Esophagus muscularis mucosa (tissue), 4 donors: ENCODE results near the gene GBF1. TPM values are rescaled to one million over a fixed set of nuclear protein-coding genes. Genes with fewer than 3 reads are reported as not detected.

Source experiments
- DNase-seq: peaks from one replicate; pipeline ENCODE4 v3.0.0-alpha.2; 2017; ENCODE audit errors: extremely low spot score
- H3K27ac ChIP-seq, 4 donors: fragments of 200-600 bp; sonication (generic); replicated peaks in 1 of 4; 1 replicate in 3 of 4; 2 replicates in 1 of 4; pipeline ENCODE4 v1.5.1; 2016 to 2019; ENCODE audit warnings: mild to moderate bottlenecking in 1 of 4
- H3K27me3 ChIP-seq, 4 donors: fragments of 200-600 bp; sonication (generic); one replicate each; pipeline versions ENCODE4 v1.5.1 to v1.6.0; 2016 to 2019
- H3K36me3 ChIP-seq, 4 donors: fragments of 200-600 bp; sonication (generic); one replicate each; pipeline ENCODE4 v1.5.1; 2016 to 2019
- H3K4me1 ChIP-seq, 4 donors: fragments of 200-600 bp; sonication (generic); one replicate each; pipeline ENCODE4 v1.5.1; 2016 to 2019
- H3K4me3 ChIP-seq, 4 donors: fragments of 200-600 bp; sonication (generic); 1 replicate in 2 of 4; 2 replicates in 2 of 4; pipeline ENCODE4 v1.5.1; 2016 to 2019; ENCODE audit warnings: mild to moderate bottlenecking in 4 of 4, moderate library complexity in 1 of 4
- H3K9me3 ChIP-seq, 4 donors: fragments of 200-600 bp; sonication (generic); 1 replicate in 3 of 4; 2 replicates in 1 of 4; pipeline ENCODE4 v1.5.1; 2016 to 2019
- EP300 ChIP-seq: sonication (generic); formaldehyde crosslinking; IDR thresholded peaks from one replicate; pipeline ENCODE4 v1.6.1; 2017; ENCODE audit warnings: antibody characterized with exemption
- POLR2A ChIP-seq: fragments of 450-650 bp; IDR thresholded peaks from one replicate; pipeline ENCODE4 v1.6.1; 2017; ENCODE audit warnings: antibody characterized with exemption, moderate library complexity, mild to moderate bottlenecking, low read depth
- POLR2AphosphoS5 ChIP-seq, 2 donors: sonication (generic); formaldehyde crosslinking; IDR thresholded peaks; one replicate each; pipeline ENCODE4 v1.6.1; 2017; ENCODE audit warnings: antibody characterized with exemption in 2 of 2
- WGBS: methylation state at CpG from one replicate; pipeline ENCODE4 v1.1.5; 2018; 5-methylcytosine and 5-hydroxymethylcytosine counted together
- intact Hi-C: fragments of 100-400 bp; cut with DNase I; formaldehyde crosslinking; loops from one replicate; pipeline ENCODE4 v1.15.1; 2023
- total RNA-seq, 4 donors: library from RNA; depleted of rRNA; stranded (reverse); fragments of >200 nt; gene quantifications; one replicate each; pipeline versions ENCODE4 v1.1.0 to v1.2.1, GENCODE V29; 2016
- TF ChIP-seq, protein P1 (sequence below), 3 experiments: fragments of 200-600 bp in 2 of 3; fragments of 450-650 bp in 1 of 3; sonication (generic) in 2 of 3; IDR thresholded peaks; one replicate each; pipeline ENCODE4 v1.5.1; 2017 to 2019; ENCODE audit warnings: antibody characterized with exemption in 3 of 3, mild to moderate bottlenecking in 2 of 3, moderate library complexity in 1 of 3

GBF1 gene
- total RNA-seq, 4 donors from 2014 or later = 33.1 to 52.4 (median 40.0) TPM

- H3K36me3 ChIP-seq = no peaks in the 10 kb centered on the region
- H3K4me3 ChIP-seq = peak within 1 kb of the TSS; percentile 63 to 68 (median 65)
- peak within 1 kb of the TSS in 2 of 4 donors; percentile 12 to 15 for H3K27ac ChIP-seq
- intact Hi-C loops = no loop called here
- H3K4me1 ChIP-seq = peaks cover 25 to 50% (median 38%) of the 10 kb centered on the region in 4 donors
- H3K27me3 ChIP-seq = peaks cover 0 to 12% (median 0%) of the 10 kb centered on the region in 4 donors
- H3K9me3 ChIP-seq = no peaks in the 10 kb centered on the region
- under 1% methylated on average over 22 of the region's 57 CpGs for WGBS
- TF ChIP-seq EP300 = no peak
- peak; percentile 3 to 71 for TF ChIP-seq POLR2AphosphoS5 (IDR thresholded peaks at IDR 0.05)
- TF ChIP-seq, protein P1, sequence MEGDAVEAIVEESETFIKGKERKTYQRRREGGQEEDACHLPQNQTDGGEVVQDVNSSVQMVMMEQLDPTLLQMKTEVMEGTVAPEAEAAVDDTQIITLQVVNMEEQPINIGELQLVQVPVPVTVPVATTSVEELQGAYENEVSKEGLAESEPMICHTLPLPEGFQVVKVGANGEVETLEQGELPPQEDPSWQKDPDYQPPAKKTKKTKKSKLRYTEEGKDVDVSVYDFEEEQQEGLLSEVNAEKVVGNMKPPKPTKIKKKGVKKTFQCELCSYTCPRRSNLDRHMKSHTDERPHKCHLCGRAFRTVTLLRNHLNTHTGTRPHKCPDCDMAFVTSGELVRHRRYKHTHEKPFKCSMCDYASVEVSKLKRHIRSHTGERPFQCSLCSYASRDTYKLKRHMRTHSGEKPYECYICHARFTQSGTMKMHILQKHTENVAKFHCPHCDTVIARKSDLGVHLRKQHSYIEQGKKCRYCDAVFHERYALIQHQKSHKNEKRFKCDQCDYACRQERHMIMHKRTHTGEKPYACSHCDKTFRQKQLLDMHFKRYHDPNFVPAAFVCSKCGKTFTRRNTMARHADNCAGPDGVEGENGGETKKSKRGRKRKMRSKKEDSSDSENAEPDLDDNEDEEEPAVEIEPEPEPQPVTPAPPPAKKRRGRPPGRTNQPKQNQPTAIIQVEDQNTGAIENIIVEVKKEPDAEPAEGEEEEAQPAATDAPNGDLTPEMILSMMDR (IDR thresholded peaks at IDR 0.05) = no peak
- DNase-seq = peak; percentile 97
Observed at GRCh38 chr10:102241444-102242117, 3.8 kb upstream of the GBF1 start, which contains the start of gene PITX3. TSS of gene PITX3 (minus strand) at chr10:102241512. CDS start at chr10:102232080, 9,432 bp downstream.

GRCh38 chr10:102242118-102242485 lies 3.2 kb upstream of the GBF1 start:
- Histone ChIP-seq H3K9me3 (no peaks in the 10 kb centered on the region), H3K27me3 (peaks cover 0 to 11% (median 0%) of the 10 kb centered on the region in 4 donors), H3K27ac (peak overlapping the region in 2 of 4 donors; percentile 12 to 15), H3K4me1 (peaks cover 30 to 55% (median 44%) of the 10 kb centered on the region in 4 donors), H3K4me3 (peak overlapping the region; percentile 63 to 68 (median 65)), H3K36me3 (no peaks in the 10 kb centered on the region)
- TF ChIP-seq EP300 = no peak
- no peak for TF ChIP-seq POLR2A
- TF ChIP-seq, protein P1 (IDR thresholded peaks at IDR 0.05) = no peak
- no peak for TF ChIP-seq POLR2AphosphoS5 (IDR thresholded peaks at IDR 0.05)
- intact Hi-C loops = no loop called here
- WGBS = 19% methylated on average over 7 of the region's 7 CpGs
- DNase-seq = no peak

DNA sequence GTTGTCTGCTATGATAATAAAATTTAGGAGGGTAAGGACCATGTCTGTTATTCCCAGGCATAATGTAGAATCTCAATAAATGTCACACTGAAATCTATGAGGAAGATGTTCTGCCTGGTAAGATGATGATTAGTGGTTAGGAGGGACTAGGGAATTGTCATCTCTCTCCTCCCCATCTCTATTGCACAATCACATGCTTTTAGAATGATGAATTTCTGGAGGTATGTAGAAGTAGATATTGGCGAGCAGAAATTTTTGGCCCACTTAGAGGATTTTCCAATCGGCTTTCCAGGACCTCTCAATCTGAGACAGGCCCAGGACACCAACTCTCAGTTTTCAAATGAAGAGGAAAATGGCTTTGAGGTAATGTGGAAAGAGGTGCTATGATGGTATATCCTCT lies 2.0 kb upstream of the GBF1 start:
- Histone ChIP-seq H3K27ac (no peak overlapping the region), H3K4me1 (peaks cover 42 to 67% (median 56%) of the 10 kb centered on the region in 4 donors), H3K27me3 (peaks cover 0 to 11% (median 0%) of the 10 kb centered on the region in 4 donors), H3K9me3 (no peaks in the 10 kb centered on the region), H3K36me3 (no peaks in the 10 kb centered on the region), H3K4me3 (no peak overlapping the region)
- intact Hi-C loops = no loop called here
- no peak for DNase-seq
- WGBS = 77% methylated on average over 2 of the region's 2 CpGs
- TF ChIP-seq EP300 (no peak), POLR2AphosphoS5 (IDR thresholded peaks at IDR 0.05) (no peak), POLR2A (no peak)
- TF ChIP-seq, protein P1 (IDR thresholded peaks at IDR 0.05) = no peak

- Histone ChIP-seq H3K4me1 (peaks cover 41 to 80% (median 59%) of the 10 kb centered on the region in 4 donors), H3K27ac (peak overlapping the region; percentile 86 to 91 (median 88)), H3K36me3 (no peaks in the 10 kb centered on the region), H3K27me3 (peaks cover 0 to 4% (median 0%) of the 10 kb centered on the region in 4 donors), H3K9me3 (no peaks in the 10 kb centered on the region), H3K4me3 (peak overlapping the region; percentile 64 to 96 (median 84))
- TF ChIP-seq POLR2A (no peak), POLR2AphosphoS5 (IDR thresholded peaks at IDR 0.05) (no peak), EP300 (no peak)
- TF ChIP-seq, protein P1 (IDR thresholded peaks at IDR 0.05) = no peak
- WGBS = 0% methylated on average over 4 of the region's 4 CpGs
- no peak for DNase-seq
- intact Hi-C loops = no loop called here
Observed at GRCh38 chr10:102245932-102246251, 560 bp downstream of the GBF1 start.
